SK-N-SH (cell line): ENCODE measurements around the gene SYT1. TPM values are rescaled to one million over a fixed set of nuclear protein-coding genes. Genes with fewer than 3 reads are reported as not detected.

ENCODE experiments used
- CTCF ChIA-PET: fragments of 300-600, 350-600 bp; formaldehyde crosslinking; extraction: SDS; loops from one replicate; lab custom pipeline; 2021; lab: Yijun Ruan, JAX
- POLR2A ChIA-PET: fragments of 350-600 bp; sonication (Branson Sonifier 250); formaldehyde crosslinking; extraction: SDS; loops from one replicate; lab custom pipeline; 2020; ENCODE audit warnings: antibody characterized with exemption, inconsistent platforms; lab: Yijun Ruan, JAX
- DNase-seq: peaks from one replicate; pipeline ENCODE4 v3.0.0; 2012
- H2AFZ ChIP-seq: fragments of 200-600 bp; sonication (generic); 2 replicates; pipeline ENCODE4 v1.8.1; 2016; ENCODE audit warnings: antibody characterized with exemption, mild to moderate bottlenecking, low read depth
- H3F3A ChIP-seq: fragments of 200-600 bp; sonication (generic); replicated peaks from 2 replicates; pipeline ENCODE3; 2016; ENCODE audit warnings: antibody characterized with exemption, mild to moderate bottlenecking; ENCODE audit not compliant: insufficient read depth
- H3K27ac ChIP-seq, 2 experiments: fragments of 200-500 bp in 1 of 2; fragments of 200-600 bp in 1 of 2; sonication (Bioruptor generic) in 1 of 2; sonication (generic), shearing (Covaris generic) in 1 of 2; 2 replicates each; pipeline versions ENCODE4 v1.5.1 to v1.6.1; 2014 to 2016; ENCODE audit warnings: low read depth in 2 of 2, inconsistent platforms in 1 of 2, low read length in 1 of 2, mild to moderate bottlenecking in 1 of 2, mixed read lengths in 1 of 2
- H3K27me3 ChIP-seq: fragments of 200-600 bp; sonication (generic), shearing (Covaris generic); 2 replicates; pipeline ENCODE4 v1.6.1; 2016; ENCODE audit warnings: mixed run types; ENCODE audit not compliant: insufficient read depth
- H3K36me3 ChIP-seq, 2 experiments: fragments of 200-500 bp in 1 of 2; fragments of 200-600 bp in 1 of 2; sonication (Bioruptor generic) in 1 of 2; sonication (generic) in 1 of 2; replicated peaks in 1 of 2; 2 replicates each; pipeline versions ENCODE3 to v1.5.1; 2014 to 2016; ENCODE audit warnings: low read length in 1 of 2, mild to moderate bottlenecking in 1 of 2; ENCODE audit not compliant: insufficient read depth in 2 of 2, control insufficient read depth in 1 of 2
- H3K4me1 ChIP-seq, 2 experiments: fragments of 200-500 bp in 1 of 2; fragments of 200-600 bp in 1 of 2; sonication (Bioruptor generic) in 1 of 2; sonication (generic), shearing (Covaris generic) in 1 of 2; 2 replicates each; pipeline versions ENCODE4 v1.5.1 to v1.6.1; 2014 to 2016; ENCODE audit warnings: low read depth in 1 of 2, low read length in 1 of 2, mixed run types in 1 of 2; ENCODE audit not compliant: insufficient read depth in 2 of 2, control insufficient read depth in 1 of 2
- H3K4me2 ChIP-seq: fragments of 200-600 bp; sonication (generic), shearing (Covaris generic); 2 replicates; pipeline ENCODE4 v1.6.1; 2017; ENCODE audit warnings: mixed run types
- H3K4me3 ChIP-seq, 2 experiments: fragments of 200-500 bp in 1 of 2; fragments of 200-600 bp in 1 of 2; sonication (Bioruptor generic) in 1 of 2; sonication (generic), shearing (Covaris generic) in 1 of 2; 2 replicates each; pipeline versions ENCODE4 v1.5.1 to v1.8.1; 2014 to 2016; ENCODE audit warnings: low read depth in 2 of 2, inconsistent platforms in 1 of 2, low read length in 1 of 2, mild to moderate bottlenecking in 1 of 2, mixed read lengths in 1 of 2, moderate library complexity in 1 of 2
- H3K79me2 ChIP-seq: fragments of 200-600 bp; sonication (generic); 2 replicates; pipeline ENCODE4 v1.8.1; 2017; ENCODE audit warnings: mild to moderate bottlenecking; ENCODE audit not compliant: insufficient read depth
- H3K9ac ChIP-seq: fragments of 200-600 bp; sonication (generic); 2 replicates; pipeline ENCODE4 v1.6.1; 2017; ENCODE audit warnings: mixed run types
- H3K9me2 ChIP-seq: fragments of 200-600 bp; sonication (generic); 2 replicates; pipeline ENCODE4 v1.6.1; 2017; ENCODE audit warnings: mixed run types
- H3K9me3 ChIP-seq: fragments of 200-600 bp; sonication (generic); 2 replicates; pipeline ENCODE4 v1.6.1; 2017; ENCODE audit warnings: mixed run types, mild to moderate bottlenecking, moderate library complexity
- H4K20me1 ChIP-seq: fragments of 200-600 bp; sonication (generic); 2 replicates; pipeline ENCODE4 v1.6.1; 2017; ENCODE audit warnings: mild to moderate bottlenecking, mixed run types; ENCODE audit not compliant: insufficient read depth
- GABPA ChIP-seq: IDR thresholded peaks from 2 replicates; pipeline ENCODE4 v1.4.0; 2012; ENCODE audit warnings: low read depth, mild to moderate bottlenecking
- GATA2 ChIP-seq: sonication (generic); formaldehyde crosslinking; IDR thresholded peaks from 2 replicates; pipeline ENCODE4 v1.5.0; 2020; ENCODE audit warnings: mild to moderate bottlenecking, missing genetic modification reagents
- MAX ChIP-seq: IDR thresholded peaks from 2 replicates; pipeline ENCODE4 v1.4.0; 2012; ENCODE audit warnings: low read depth
- MEF2A ChIP-seq: IDR thresholded peaks from 2 replicates; pipeline ENCODE4 v1.4.0; 2012; ENCODE audit warnings: low read depth, borderline replicate concordance
- NFIC ChIP-seq: IDR thresholded peaks from 2 replicates; pipeline ENCODE4 v1.4.0; 2012; ENCODE audit warnings: borderline replicate concordance
- RAD21 ChIP-seq: IDR thresholded peaks from 2 replicates; pipeline ENCODE4 v1.6.1; 2012; ENCODE audit warnings: mild to moderate bottlenecking, low read length
- REST ChIP-seq: IDR thresholded peaks from 2 replicates; pipeline ENCODE4 v1.6.1; 2012; ENCODE audit warnings: mild to moderate bottlenecking, low read depth, low read length, moderate library complexity
- SIN3A ChIP-seq: IDR thresholded peaks from 2 replicates; pipeline ENCODE4 v1.6.1; 2012; ENCODE audit warnings: low read depth, mild to moderate bottlenecking, low read length, moderate library complexity, borderline replicate concordance
- SMC3 ChIP-seq: IDR thresholded peaks from 2 replicates; pipeline ENCODE4 v1.6.1; 2012; ENCODE audit warnings: low read depth, low read length, improper control_type of control experiment
- TEAD4 ChIP-seq: IDR thresholded peaks from 2 replicates; pipeline ENCODE4 v1.4.0; 2012; ENCODE audit warnings: mild to moderate bottlenecking, borderline replicate concordance; ENCODE audit not compliant: insufficient read depth
- USF2 ChIP-seq: fragments of 150-350 bp; IDR thresholded peaks from 2 replicates; pipeline ENCODE4 v1.6.1; 2017; ENCODE audit warnings: antibody characterized with exemption, low read length, low read depth, borderline replicate concordance
- ZBTB33 ChIP-seq: IDR thresholded peaks from 2 replicates; pipeline ENCODE4 v1.4.0; 2012; ENCODE audit warnings: low read depth, borderline replicate concordance
- WGBS: methylation state at CpG from one replicate; pipeline ENCODE4 v1.1.6; 2017; ENCODE audit warnings: low lambda C conversion rate; 5-methylcytosine and 5-hydroxymethylcytosine counted together
- polyA plus RNA-seq, 3 experiments: library from polyadenylated mRNA; depleted of rRNA; stranded (reverse); fragments of >200 nt; gene quantifications; 2 replicates each; pipeline ENCODE4 v1.2.3, GENCODE V29; 2012

The SYT1 gene
- polyA plus RNA-seq, 1 of the 3 experiments (the other 2 are of a cell fraction), result 12.7 TPM

- Histone ChIP-seq H3K4me2 (no peak overlapping the region), H4K20me1 (no peaks in the 10 kb centered on the region), H3K9me2 (no peaks in the 10 kb centered on the region), H3F3A (no peaks in the 10 kb centered on the region), H3K9ac (no peak overlapping the region), H3K36me3 (peaks cover 0 to 20% of the 10 kb centered on the region in 2 experiments), H3K4me1 (no peaks in the 10 kb centered on the region), H3K27ac (no peak overlapping the region), H3K79me2 (no peaks in the 10 kb centered on the region), H3K4me3 (no peak overlapping the region), H3K27me3 (no peaks in the 10 kb centered on the region), H3K9me3 (no peaks in the 10 kb centered on the region), H2AFZ (no peak overlapping the region)
- WGBS, result 94% methylated on average over 2 of the region's 2 CpGs
- ChIA-PET CTCF (no interaction called here), POLR2A (no interaction called here)
- no peak for DNase-seq
- TF ChIP-seq GABPA (no peak), REST (no peak), MAX (no peak), RAD21 (no peak), NFIC (no peak), SIN3A (no peak), USF2 (no peak), TEAD4 (no peak)
Measured at GRCh38 chr12:79247494-79247893, 382.9 kb downstream of the SYT1 start.

- no peak overlapping the region for H3K4me3 ChIP-seq
- no peaks in the 10 kb centered on the region for H3K4me1 ChIP-seq
- no peaks in the 10 kb centered on the region for H3K79me2 ChIP-seq
- no peaks in the 10 kb centered on the region for H3K27me3 ChIP-seq
- TF ChIP-seq GATA2 (CRISPR knock-in tag), result no peak
- no peak for TF ChIP-seq USF2
- no peak for TF ChIP-seq MEF2A
- no peak for TF ChIP-seq ZBTB33
- no peak for TF ChIP-seq SMC3
- no peaks in the 10 kb centered on the region for H3K9me3 ChIP-seq
- no peak for DNase-seq
- no peak overlapping the region for H3K9ac ChIP-seq
- H3K27ac ChIP-seq, result no peak overlapping the region
- peaks cover 5 to 10% of the 10 kb centered on the region in 2 experiments for H3K36me3 ChIP-seq
- H3F3A ChIP-seq, result no peaks in the 10 kb centered on the region
- no peak overlapping the region for H2AFZ ChIP-seq
- POLR2A ChIA-PET, result no interaction called here
- no peak overlapping the region for H3K4me2 ChIP-seq
- 88% methylated on average over 4 of the region's 4 CpGs for WGBS
- CTCF ChIA-PET, result no interaction called here
- no peaks in the 10 kb centered on the region for H4K20me1 ChIP-seq
- H3K9me2 ChIP-seq, result no peaks in the 10 kb centered on the region
Measured at GRCh38 chr12:79250186-79250585, 385.6 kb downstream of the SYT1 start.
